A549 (cell line): Measurements from ENCODE around the gene PIAS2. TPM values are rescaled to one million over a fixed set of nuclear protein-coding genes. Genes with fewer than 3 reads are reported as not detected.
A peak's percentile ranks its signal among the peaks of the same experiment; 100 is the strongest.

Source experiments
- ATAC-seq, 2 experiments: fragments of 200-7000 bp in 1 of 2; fragments of >200 bp in 1 of 2; cut with Nextera tagmentation in 1 of 2; cut with Tn5 transposase in 1 of 2; 3 replicates each; pipeline versions ENCODE4 v1.8.0 to v1.9.1; 2018 to 2020; ENCODE audit warnings: mild to moderate bottlenecking in 1 of 2, moderate library complexity in 1 of 2
- CTCF ChIA-PET: fragments of 300-600 bp; sonication (Branson Sonifier 250); formaldehyde crosslinking; extraction: SDS; loops from one replicate; lab custom pipeline; 2021; ENCODE audit warnings: antibody characterized with exemption, inconsistent platforms; lab: Yijun Ruan, JAX
- POLR2A ChIA-PET: fragments of 350-600 bp; formaldehyde crosslinking; extraction: SDS; loops from one replicate; lab custom pipeline; 2021; ENCODE audit warnings: antibody characterized with exemption, inconsistent platforms; lab: Yijun Ruan, JAX
- DNase-seq, 2 experiments: peaks; one replicate each; pipeline versions ENCODE4 v3.0.0 to v3.0.0-alpha.2; 2011 to 2016; ENCODE audit warnings: low read depth in 1 of 2, low spot score in 1 of 2
- FAIRE-seq: peaks from 2 replicates; lab custom pipeline; 2011; peaks lifted over from hg19 to GRCh38; lab: Jason Lieb, UNC
- H3K27ac ChIP-seq, 2 experiments: fragments of >200 bp; sonication (Bioruptor Twin); formaldehyde crosslinking; 3 replicates each; pipeline ENCODE4 v1.5.1; 2016 to 2017
- H3K4me1 ChIP-seq: fragments of >200 bp; sonication (Bioruptor Twin); formaldehyde crosslinking; 3 replicates; pipeline ENCODE4 v1.6.1; 2016
- H3K4me2 ChIP-seq: fragments of >200 bp; sonication (Bioruptor Twin); formaldehyde crosslinking; 3 replicates; pipeline ENCODE4 v1.6.1; 2016
- H3K4me3 ChIP-seq: fragments of >200 bp; sonication (Bioruptor Twin); formaldehyde crosslinking; 3 replicates; pipeline ENCODE4 v1.5.1; 2016
- H3K9me3 ChIP-seq: fragments of >200 bp; sonication (Bioruptor Twin); formaldehyde crosslinking; 3 replicates; pipeline ENCODE4 v1.6.1; 2016
- BHLHE40 ChIP-seq: IDR thresholded peaks from 2 replicates; pipeline ENCODE4 v1.6.1; 2012; ENCODE audit warnings: low read depth, low read length, inconsistent platforms
- CEBPB ChIP-seq, 2 experiments: fragments of >200 bp in 1 of 2; sonication (Bioruptor Twin) in 1 of 2; formaldehyde crosslinking in 1 of 2; IDR thresholded peaks; 2 replicates each; pipeline ENCODE4 v1.6.1; 2012 to 2016
- EHMT2 ChIP-seq: fragments of 200-600 bp; sonication (generic); IDR thresholded peaks from 2 replicates; pipeline ENCODE4 v1.6.1; 2016; ENCODE audit warnings: antibody characterized with exemption, low read depth, mild to moderate bottlenecking, moderate library complexity
- EP300 ChIP-seq, 2 experiments: fragments of >200 bp; sonication (Bioruptor Twin); formaldehyde crosslinking; IDR thresholded peaks; 2 replicates in 1 of 2; 3 replicates in 1 of 2; pipeline ENCODE4 v1.6.1; 2016 to 2017
- ESRRA ChIP-seq: fragments of 150-350 bp; IDR thresholded peaks from 2 replicates; pipeline ENCODE4 v1.6.1; 2014; ENCODE audit warnings: mild to moderate bottlenecking, low read length, borderline replicate concordance
- HEYL ChIP-seq: fragments of 250-450 bp; sonication (Bioruptor Pico); IDR thresholded peaks from 2 replicates; pipeline ENCODE4 v1.8.0; 2021; ENCODE audit warnings: mild to moderate bottlenecking, moderate library complexity
- HOXB5 ChIP-seq: fragments of 250-450 bp; sonication (Bioruptor Pico); IDR thresholded peaks from 2 replicates; pipeline ENCODE4 v1.5.0; 2020; ENCODE audit warnings: mild to moderate bottlenecking, moderate library complexity
- JUN ChIP-seq, 2 experiments: fragments of >200 bp; sonication (Bioruptor Twin); formaldehyde crosslinking; IDR thresholded peaks; 2 replicates in 1 of 2; 3 replicates in 1 of 2; pipeline ENCODE4 v1.6.1; 2016 to 2017
- JUNB ChIP-seq: fragments of >200 bp; sonication (Bioruptor Twin); formaldehyde crosslinking; IDR thresholded peaks from 2 replicates; pipeline ENCODE4 v1.6.1; 2016
- KDM5A ChIP-seq: fragments of 200-600 bp; sonication (generic); IDR thresholded peaks from 2 replicates; pipeline ENCODE4 v1.6.1; 2016; ENCODE audit warnings: antibody characterized with exemption, mild to moderate bottlenecking
- MAFK ChIP-seq: fragments of 450-650 bp; IDR thresholded peaks from 2 replicates; pipeline ENCODE4 v1.6.1; 2014; ENCODE audit not compliant: partially characterized antibody
- MYC ChIP-seq: IDR thresholded peaks from 2 replicates; pipeline ENCODE4 v1.6.1; 2012; ENCODE audit warnings: mild to moderate bottlenecking, inconsistent platforms, low read length, improper control_type of control experiment, borderline replicate concordance
- NPAS2 ChIP-seq: fragments of 250-450 bp; sonication (Bioruptor Pico); IDR thresholded peaks from 2 replicates; pipeline ENCODE4 v1.8.0; 2022; ENCODE audit warnings: mild to moderate bottlenecking, moderate library complexity, borderline replicate concordance
- NR3C1 ChIP-seq: fragments of >200 bp; sonication (Bioruptor Twin); formaldehyde crosslinking; IDR thresholded peaks from 3 replicates; pipeline ENCODE4 v1.6.1; 2017
- PHF8 ChIP-seq: fragments of 200-600 bp; sonication (generic); IDR thresholded peaks from 2 replicates; pipeline ENCODE4 v1.6.1; 2016; ENCODE audit warnings: low read depth, mild to moderate bottlenecking, antibody characterized with exemption, moderate library complexity, borderline replicate concordance
- RAD21 ChIP-seq, 2 experiments: fragments of >200 bp in 1 of 2; sonication (Bioruptor Twin) in 1 of 2; formaldehyde crosslinking in 1 of 2; IDR thresholded peaks in 1 of 2; conservative IDR thresholded peaks in 1 of 2; 2 replicates in 1 of 2; 3 replicates in 1 of 2; pipeline ENCODE4 v1.6.1; 2012 to 2018; ENCODE audit warnings: inconsistent platforms in 1 of 2
- RNF2 ChIP-seq: fragments of 200-600 bp; sonication (generic); IDR thresholded peaks from 2 replicates; pipeline ENCODE4 v1.6.1; 2016; ENCODE audit warnings: low read depth, mild to moderate bottlenecking, antibody characterized with exemption, moderate library complexity, borderline replicate concordance
- WGBS: methylation state at CpG from one replicate; pipeline ENCODE4 v1.1.6; 2017; ENCODE audit errors: missing lambda C conversion rate; 5-methylcytosine and 5-hydroxymethylcytosine counted together
- polyA plus RNA-seq, 4 experiments: library from polyadenylated mRNA; depleted of rRNA in 3 of 4; stranded (reverse); fragments of >200 nt; fragmentation: RNase III in 1 of 4; extraction: RNeasy Plus Mini Kit Qiagen cat#74134 plus additional on column Dnase treatment in 1 of 4; gene quantifications; 2 replicates in 3 of 4; 3 replicates in 1 of 4; pipeline ENCODE4 v1.2.3, GENCODE V29; 2011 to 2017
- TF ChIP-seq, protein P1 (sequence below): IDR thresholded peaks from 2 replicates; pipeline ENCODE4 v1.6.1; 2012; ENCODE audit warnings: low read depth, borderline replicate concordance
- TF ChIP-seq, protein P2 (sequence below): fragments of 450-650 bp; IDR thresholded peaks from 2 replicates; pipeline ENCODE4 v1.6.1; 2014; ENCODE audit warnings: antibody characterized with exemption
- TF ChIP-seq, protein P3 (sequence below): IDR thresholded peaks from 2 replicates; pipeline ENCODE4 v1.6.1; 2012
- TF ChIP-seq, protein P4 (sequence below): fragments of 150-350 bp; IDR thresholded peaks from 2 replicates; pipeline ENCODE4 v1.6.1; 2014; ENCODE audit warnings: low read depth, mild to moderate bottlenecking, low read length
- TF ChIP-seq, protein P5 (sequence below): fragments of >200 bp; sonication (Bioruptor Twin); formaldehyde crosslinking; IDR thresholded peaks from 3 replicates; pipeline ENCODE4 v1.6.1; 2016

PIAS2 gene
- polyA plus RNA-seq, 2 of the 4 experiments (the other 2 are of a cell fraction): 6.7 to 6.8 TPM

DNA sequence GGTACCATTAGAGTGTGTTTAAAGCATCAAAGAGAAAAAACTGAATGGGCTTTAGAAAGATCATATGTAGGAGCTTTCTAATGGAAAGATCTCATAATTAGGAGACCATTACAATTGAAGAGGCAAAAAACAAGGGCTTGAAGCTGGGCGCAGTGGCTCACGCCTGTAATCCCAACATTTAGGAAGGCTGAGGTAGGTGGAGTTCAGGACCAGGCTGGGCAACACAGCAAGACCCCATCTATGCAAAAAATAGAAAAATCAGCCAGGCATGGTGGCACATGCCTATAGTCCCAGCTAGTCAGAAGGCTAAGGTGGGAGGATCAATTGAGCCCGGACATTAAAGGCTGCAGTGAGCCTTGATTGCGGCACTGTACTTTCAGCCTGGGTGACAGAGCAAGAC lies 59.0 kb downstream of the PIAS2 start (continued):
- TF ChIP-seq, protein P1, sequence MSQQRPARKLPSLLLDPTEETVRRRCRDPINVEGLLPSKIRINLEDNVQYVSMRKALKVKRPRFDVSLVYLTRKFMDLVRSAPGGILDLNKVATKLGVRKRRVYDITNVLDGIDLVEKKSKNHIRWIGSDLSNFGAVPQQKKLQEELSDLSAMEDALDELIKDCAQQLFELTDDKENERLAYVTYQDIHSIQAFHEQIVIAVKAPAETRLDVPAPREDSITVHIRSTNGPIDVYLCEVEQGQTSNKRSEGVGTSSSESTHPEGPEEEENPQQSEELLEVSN: no peak
- TF ChIP-seq JUN (IDR thresholded peaks at IDR 0.05): no peak

DNA sequence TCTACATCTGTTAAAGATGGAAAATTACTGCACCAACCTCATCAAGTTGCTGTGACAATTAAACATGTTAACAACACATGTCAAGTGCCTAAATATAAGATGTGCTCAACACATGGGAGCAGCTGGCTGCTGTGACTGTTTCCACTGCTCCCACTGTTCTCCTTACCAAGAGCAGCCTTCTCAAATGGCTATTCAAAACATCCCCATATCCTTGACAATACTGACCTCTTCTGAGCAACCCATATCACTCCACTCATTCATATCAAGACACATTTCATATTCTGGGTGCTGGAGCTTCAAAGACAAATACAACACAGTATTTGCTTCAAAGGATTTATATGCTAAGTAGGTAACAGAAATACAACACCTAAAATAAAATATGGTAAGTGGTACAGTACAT lies 60.3 kb downstream of the PIAS2 start:
- no peaks in the 10 kb centered on the region for H3K4me1 ChIP-seq
- H3K4me3 ChIP-seq: no peak overlapping the region
- ChIA-PET CTCF (interaction anchor here (0.6 kb wide), 1 partner anchor 256 kb away, joined by 3 read pairs; no protein-coding TSS in a partner anchor), POLR2A (no interaction called here)
- FAIRE-seq: no peak
- TF ChIP-seq, protein P2, sequence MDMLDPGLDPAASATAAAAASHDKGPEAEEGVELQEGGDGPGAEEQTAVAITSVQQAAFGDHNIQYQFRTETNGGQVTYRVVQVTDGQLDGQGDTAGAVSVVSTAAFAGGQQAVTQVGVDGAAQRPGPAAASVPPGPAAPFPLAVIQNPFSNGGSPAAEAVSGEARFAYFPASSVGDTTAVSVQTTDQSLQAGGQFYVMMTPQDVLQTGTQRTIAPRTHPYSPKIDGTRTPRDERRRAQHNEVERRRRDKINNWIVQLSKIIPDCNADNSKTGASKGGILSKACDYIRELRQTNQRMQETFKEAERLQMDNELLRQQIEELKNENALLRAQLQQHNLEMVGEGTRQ: no peak
- no peak for TF ChIP-seq NR3C1
- no peak for TF ChIP-seq EHMT2
- TF ChIP-seq, protein P3, sequence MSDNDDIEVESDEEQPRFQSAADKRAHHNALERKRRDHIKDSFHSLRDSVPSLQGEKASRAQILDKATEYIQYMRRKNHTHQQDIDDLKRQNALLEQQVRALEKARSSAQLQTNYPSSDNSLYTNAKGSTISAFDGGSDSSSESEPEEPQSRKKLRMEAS: no peak
- no peaks in the 10 kb centered on the region for H3K9me3 ChIP-seq
- no peak overlapping the region for H3K4me2 ChIP-seq
- no peak for ATAC-seq
- H3K27ac ChIP-seq: no peak overlapping the region
- DNase-seq: no peak

DNA sequence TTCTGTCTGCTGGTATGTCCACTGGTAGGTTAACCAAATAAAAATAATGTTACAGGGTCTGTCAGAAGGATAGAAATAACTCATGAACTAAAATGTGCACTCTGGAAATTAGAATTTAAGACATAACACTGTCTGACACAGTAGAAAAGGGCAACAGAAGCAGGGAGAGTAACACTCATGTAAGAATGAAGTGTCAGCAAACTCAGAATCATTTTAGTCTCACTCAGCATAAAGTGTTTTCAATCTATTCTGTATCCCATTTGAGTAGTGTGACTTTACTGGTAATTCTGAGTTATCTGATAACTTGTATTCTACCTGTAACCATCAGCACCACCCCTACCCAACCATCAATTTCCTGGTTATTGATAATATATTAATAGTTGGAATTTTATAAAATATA lies 68.3 kb downstream of the PIAS2 start:
- POLR2A ChIA-PET: no interaction called here
- no peak for TF ChIP-seq JUN (IDR thresholded peaks at IDR 0.05)
- no peak for TF ChIP-seq RNF2
- TF ChIP-seq PHF8: no peak
- TF ChIP-seq, protein P4, sequence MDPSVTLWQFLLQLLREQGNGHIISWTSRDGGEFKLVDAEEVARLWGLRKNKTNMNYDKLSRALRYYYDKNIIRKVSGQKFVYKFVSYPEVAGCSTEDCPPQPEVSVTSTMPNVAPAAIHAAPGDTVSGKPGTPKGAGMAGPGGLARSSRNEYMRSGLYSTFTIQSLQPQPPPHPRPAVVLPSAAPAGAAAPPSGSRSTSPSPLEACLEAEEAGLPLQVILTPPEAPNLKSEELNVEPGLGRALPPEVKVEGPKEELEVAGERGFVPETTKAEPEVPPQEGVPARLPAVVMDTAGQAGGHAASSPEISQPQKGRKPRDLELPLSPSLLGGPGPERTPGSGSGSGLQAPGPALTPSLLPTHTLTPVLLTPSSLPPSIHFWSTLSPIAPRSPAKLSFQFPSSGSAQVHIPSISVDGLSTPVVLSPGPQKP: no peak
- peak; percentile 30 for TF ChIP-seq MAFK
- no peak for TF ChIP-seq HEYL (CRISPR knock-in tag)
- Histone ChIP-seq H3K9me3 (no peaks in the 10 kb centered on the region), H3K27ac (no peak overlapping the region), H3K4me3 (no peak overlapping the region), H3K4me1 (no peaks in the 10 kb centered on the region), H3K4me2 (no peak overlapping the region)
- no peak for FAIRE-seq
- CTCF ChIA-PET: no interaction called here
- ATAC-seq: no peak
- no peak for DNase-seq

DNA sequence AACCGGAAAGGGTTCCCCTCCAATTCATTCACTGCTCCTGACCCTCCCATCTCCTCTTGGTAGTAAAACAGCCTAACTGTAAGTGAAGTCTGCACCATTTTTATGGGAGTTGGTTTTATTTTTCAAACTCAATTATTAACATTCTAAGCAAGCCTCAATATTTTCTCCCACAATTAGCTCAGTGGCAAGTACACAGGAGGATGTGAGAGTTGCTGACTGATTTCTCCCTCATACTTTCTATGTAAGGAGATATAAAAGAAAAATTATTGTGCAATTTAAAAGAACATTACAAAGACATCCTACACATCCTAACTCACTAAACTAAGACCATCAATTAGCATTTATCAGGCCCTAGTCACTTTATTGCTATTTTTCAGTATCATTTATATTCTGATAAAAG lies 73.9 kb downstream of the PIAS2 start:
- no peak overlapping the region for H3K4me3 ChIP-seq
- CTCF ChIA-PET: no interaction called here
- no peak for DNase-seq
- WGBS: 97% methylated on average over 1 of the region's 1 CpG
- H3K9me3 ChIP-seq: no peaks in the 10 kb centered on the region
- POLR2A ChIA-PET: no interaction called here
- TF ChIP-seq, protein P4: no peak
- TF ChIP-seq MYC (no peak), JUNB (no peak), RAD21 (conservative IDR thresholded peaks at IDR 0.05 in 1 of 2, IDR thresholded peaks at IDR 0.05 in 1 of 2) (no peak), CEBPB (IDR thresholded peaks at IDR 0.05) (no peak), EP300 (IDR thresholded peaks at IDR 0.05) (no peak), BHLHE40 (no peak), EHMT2 (no peak), PHF8 (no peak), MAFK (no peak), NR3C1 (no peak), NPAS2 (CRISPR knock-in tag) (no peak), ESRRA (no peak), HOXB5 (CRISPR knock-in tag) (no peak), KDM5A (no peak), JUN (IDR thresholded peaks at IDR 0.05) (no peak)
- TF ChIP-seq, protein P1: no peak
- TF ChIP-seq, protein P5, sequence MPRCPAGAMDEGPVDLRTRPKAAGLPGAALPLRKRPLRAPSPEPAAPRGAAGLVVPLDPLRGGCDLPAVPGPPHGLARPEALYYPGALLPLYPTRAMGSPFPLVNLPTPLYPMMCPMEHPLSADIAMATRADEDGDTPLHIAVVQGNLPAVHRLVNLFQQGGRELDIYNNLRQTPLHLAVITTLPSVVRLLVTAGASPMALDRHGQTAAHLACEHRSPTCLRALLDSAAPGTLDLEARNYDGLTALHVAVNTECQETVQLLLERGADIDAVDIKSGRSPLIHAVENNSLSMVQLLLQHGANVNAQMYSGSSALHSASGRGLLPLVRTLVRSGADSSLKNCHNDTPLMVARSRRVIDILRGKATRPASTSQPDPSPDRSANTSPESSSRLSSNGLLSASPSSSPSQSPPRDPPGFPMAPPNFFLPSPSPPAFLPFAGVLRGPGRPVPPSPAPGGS: no peak
- TF ChIP-seq, all 56 proteins: peak for 0
- no peak for FAIRE-seq
- H3K4me1 ChIP-seq: no peaks in the 10 kb centered on the region
- no peak overlapping the region for H3K27ac ChIP-seq
- H3K4me2 ChIP-seq: no peak overlapping the region
- no peak for ATAC-seq
